Transverse colon (tissue), 4 donors: Measurements from ENCODE around the gene KCTD5. TPM values are rescaled to one million over a fixed set of nuclear protein-coding genes. Genes with fewer than 3 reads are reported as not detected.

Experiments
- DNase-seq: peaks from one replicate; pipeline ENCODE4 v3.0.0-alpha.2; 2019
- H3K27ac ChIP-seq, 4 donors: fragments of 200-600 bp; sonication (generic); 2 replicates each; pipeline ENCODE4 v1.5.1; 2016 to 2018; ENCODE audit warnings: inconsistent platforms in 4 of 4
- H3K27me3 ChIP-seq: fragments of 200-600 bp; sonication (generic); 2 replicates; pipeline ENCODE4 v1.5.1; 2017; ENCODE audit warnings: inconsistent platforms
- H3K36me3 ChIP-seq, 4 donors: fragments of 200-600 bp; sonication (generic); 2 replicates each; pipeline ENCODE4 v1.5.1; 2017 to 2019; ENCODE audit warnings: inconsistent platforms in 4 of 4
- H3K4me1 ChIP-seq, 4 donors: fragments of 200-600 bp; sonication (generic); 2 replicates each; pipeline ENCODE4 v1.5.1; 2017 to 2020; ENCODE audit warnings: inconsistent platforms in 4 of 4
- H3K4me3 ChIP-seq, 4 donors: fragments of 200-600 bp; sonication (generic); 1 replicate in 1 of 4; 2 replicates in 3 of 4; pipeline versions ENCODE4 v1.5.1 to v1.6.1; 2017 to 2019; ENCODE audit warnings: inconsistent platforms in 4 of 4
- H3K9me3 ChIP-seq, 2 donors: fragments of 200-600 bp; sonication (generic); 2 replicates each; pipeline ENCODE4 v1.5.1; 2017 to 2019; ENCODE audit warnings: inconsistent platforms in 2 of 2
- CTCF ChIP-seq, 5 experiments: fragments of 200-600 bp in 3 of 5; fragments of 450-650 bp in 2 of 5; sonication (generic) in 3 of 5; IDR thresholded peaks; 1 replicate in 2 of 5; 2 replicates in 3 of 5; pipeline ENCODE4 v1.5.1; 2016 to 2017; ENCODE audit warnings: antibody characterized with exemption in 5 of 5, inconsistent platforms in 3 of 5, mild to moderate bottlenecking in 2 of 5, moderate library complexity in 1 of 5
- EP300 ChIP-seq: sonication (generic); formaldehyde crosslinking; IDR thresholded peaks from one replicate; pipeline ENCODE4 v1.6.1; 2017; ENCODE audit warnings: antibody characterized with exemption, low read depth
- POLR2A ChIP-seq: fragments of 450-650 bp; IDR thresholded peaks from one replicate; pipeline ENCODE4 v1.6.1; 2016; ENCODE audit warnings: antibody characterized with exemption, mild to moderate bottlenecking, moderate library complexity
- POLR2AphosphoS5 ChIP-seq, 3 donors: sonication (generic); formaldehyde crosslinking; IDR thresholded peaks; one replicate each; pipeline ENCODE4 v1.6.1; 2016; ENCODE audit warnings: antibody characterized with exemption in 3 of 3
- WGBS, 2 donors: methylation state at CpG; one replicate each; pipeline ENCODE4 v1.1.5; 2018; ENCODE audit warnings: low coverage in 1 of 2; 5-methylcytosine and 5-hydroxymethylcytosine counted together
- in situ Hi-C, 4 donors: fragments of 200-750 bp; cut with MboI; loops; one replicate each; pipeline versions ENCODE4 v1.15.0 to v1.15.1; 2017; ENCODE audit warnings: low sequenced_read_pairs in 3 of 4, low pct_ligation_motif_present in 1 of 4, low pct_unique_long_range_greater_than_20kb in 1 of 4
- intact Hi-C: fragments of 100-400 bp; cut with DNase I; formaldehyde crosslinking; loops from one replicate; pipeline ENCODE4 v1.15.1; 2023; ENCODE audit warnings: low total_unique reads
- total RNA-seq, 4 donors: library from RNA; depleted of rRNA; stranded (reverse); fragments of >200 nt; gene quantifications; one replicate each; pipeline ENCODE4 v1.1.0, GENCODE V29; 2016

The KCTD5 gene
- total RNA-seq, 4 donors from 2014 or later, result 44.2 to 107 (median 60.3) TPM

GRCh38 chr16:2738615-2739014 is 56.3 kb downstream of the KCTD5 start:
- Histone ChIP-seq H3K27me3 (peaks cover 16% of the 10 kb centered on the region), H3K27ac (no peak overlapping the region), H3K4me1 (no peaks in the 10 kb centered on the region), H3K4me3 (no peak overlapping the region), H3K36me3 (no peaks in the 10 kb centered on the region), H3K9me3 (no peaks in the 10 kb centered on the region)
- in situ Hi-C loops (no loop called here), intact Hi-C loops (no loop called here)
- 60% methylated on average over 1 of the region's 5 CpGs; no CpG with 5 or more reads in 1 of the 2 donors for WGBS, 2 donors
- TF ChIP-seq POLR2A (no peak), POLR2AphosphoS5 (IDR thresholded peaks at IDR 0.05) (no peak), EP300 (no peak), CTCF (IDR thresholded peaks at IDR 0.05) (no peak)
- no peak for DNase-seq

GRCh38 chr16:2739625-2740430 is 57.5 kb downstream of the KCTD5 start:
- WGBS, 2 donors, result 73 to 100% methylated on average over 1 to 8 of the region's 8 CpGs
- no peaks in the 10 kb centered on the region for H3K4me1 ChIP-seq
- in situ Hi-C loops (no loop called here), intact Hi-C loops (no loop called here)
- H3K27ac ChIP-seq, result no peak overlapping the region
- peaks cover 16% of the 10 kb centered on the region for H3K27me3 ChIP-seq
- no peaks in the 10 kb centered on the region for H3K36me3 ChIP-seq
- no peaks in the 10 kb centered on the region for H3K9me3 ChIP-seq
- TF ChIP-seq POLR2AphosphoS5 (IDR thresholded peaks at IDR 0.05), result no peak
- no peak for TF ChIP-seq EP300
- TF ChIP-seq POLR2A, result no peak
- no peak for TF ChIP-seq CTCF (IDR thresholded peaks at IDR 0.05)
- H3K4me3 ChIP-seq, result no peak overlapping the region
- DNase-seq, result no peak

- 80 to 83% methylated on average over 1 to 6 of the region's 6 CpGs for WGBS, 2 donors
- intact Hi-C loops (no loop called here), in situ Hi-C loops (no loop called here)
- TF ChIP-seq CTCF (IDR thresholded peaks at IDR 0.05) (no peak), POLR2AphosphoS5 (IDR thresholded peaks at IDR 0.05) (no peak), POLR2A (no peak), EP300 (no peak)
- no peak overlapping the region for H3K27ac ChIP-seq
- no peaks in the 10 kb centered on the region for H3K36me3 ChIP-seq
- peaks cover 16% of the 10 kb centered on the region for H3K27me3 ChIP-seq
- no peaks in the 10 kb centered on the region for H3K4me1 ChIP-seq
- no peak for DNase-seq
- H3K4me3 ChIP-seq, result no peak overlapping the region
- no peaks in the 10 kb centered on the region for H3K9me3 ChIP-seq
These were observed 58.2 kb downstream of the KCTD5 start for GRCh38 chr16:2740476-2740875.

- intact Hi-C loops, result no loop called here
- TF ChIP-seq POLR2A (no peak), CTCF (IDR thresholded peaks at IDR 0.05) (no peak), EP300 (no peak), POLR2AphosphoS5 (IDR thresholded peaks at IDR 0.05) (no peak)
- in situ Hi-C loops, result no loop called here
- 93% methylated on average over 4 of the region's 4 CpGs; no CpG with 5 or more reads in 1 of the 2 donors for WGBS, 2 donors
- no peak for DNase-seq
- H3K4me1 ChIP-seq, result no peaks in the 10 kb centered on the region
- no peaks in the 10 kb centered on the region for H3K36me3 ChIP-seq
- H3K9me3 ChIP-seq, result no peaks in the 10 kb centered on the region
- H3K4me3 ChIP-seq, result no peak overlapping the region
- H3K27ac ChIP-seq, result no peak overlapping the region
- H3K27me3 ChIP-seq, result peaks cover 15% of the 10 kb centered on the region
These were observed 58.8 kb downstream of the KCTD5 start for GRCh38 chr16:2741168-2741567.
